HCT116 (cell line): Measurements from ENCODE around the gene PSMC3IP.

ENCODE experiments used
- CTCF ChIP-seq, 3 experiments: fragments of 200-600 bp in 1 of 3; sonication (generic) in 1 of 3; IDR thresholded peaks in 2 of 3; conservative IDR thresholded peaks in 1 of 3; 2 replicates each; pipeline ENCODE4 v1.5.1; 2012 to 2017; ENCODE audit warnings: low read depth in 2 of 3, low read length in 2 of 3, antibody characterized with exemption in 1 of 3, borderline replicate concordance in 1 of 3, control low read depth in 1 of 3, mild to moderate bottlenecking in 1 of 3, mixed read lengths in 1 of 3, mixed run types in 1 of 3, moderate library complexity in 1 of 3; ENCODE audit not compliant: insufficient read depth in 1 of 3
- EZH2 ChIP-seq: fragments of 200-600 bp; sonication (generic); IDR thresholded peaks from 2 replicates; pipeline ENCODE4 v1.6.1; 2017; ENCODE audit warnings: antibody characterized with exemption, mixed run types

- TF ChIP-seq CTCF (IDR thresholded peaks at IDR 0.05 in 2 of 3, conservative IDR thresholded peaks at IDR 0.05 in 1 of 3; ENCODE audit: borderline replicate concordance in 1 of 3, insufficient read depth in 1 of 3, low read depth in 2 of 3, low read length in 2 of 3) = no peak
- no peak for TF ChIP-seq EZH2
Measured at GRCh38 chr17:42536372-42537155, 41.0 kb downstream of the PSMC3IP start.
